ENCODE results near the gene RABGAP1L.

DNA sequence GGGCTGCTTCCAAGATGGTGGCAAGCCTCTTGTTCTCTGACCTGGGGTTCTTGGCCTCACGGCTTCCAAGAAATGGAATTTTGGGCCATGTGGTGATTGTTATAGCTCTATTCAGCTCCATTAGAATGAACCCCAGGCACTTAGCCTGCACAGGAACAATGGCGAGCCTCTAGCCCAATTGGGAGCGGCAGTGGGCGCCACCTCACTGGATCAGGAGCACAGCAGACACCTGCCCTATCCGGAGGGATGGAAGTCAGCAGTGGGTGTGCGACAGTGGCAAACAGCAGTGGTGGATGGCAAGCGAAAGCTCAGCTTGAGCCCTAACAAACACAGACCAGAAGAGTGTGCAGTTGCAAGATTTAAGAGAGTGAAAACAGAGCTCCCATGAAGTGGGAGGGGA, 519.3 kb downstream of the RABGAP1L start:
- TF ChIP-seq CTCF (IDR thresholded peaks at IDR 0.05) (no peak), POLR2AphosphoS5 (IDR thresholded peaks at IDR 0.05) (no peak)
